AG08395 (cell line): ENCODE measurements around the gene PITRM1.
A peak's percentile ranks its signal among the peaks of the same experiment; 100 is the strongest.
"Not testable (repeated sequence)": the region's sequence is repeated elsewhere in the genome, so short reads cannot be mapped to it uniquely, and the experiment has no call there.

ENCODE experiments used
- DNase-seq: peaks from one replicate; pipeline ENCODE4 v3.0.0; 2012; ENCODE audit warnings: mixed read lengths, low spot score

PITRM1 gene

DNA sequence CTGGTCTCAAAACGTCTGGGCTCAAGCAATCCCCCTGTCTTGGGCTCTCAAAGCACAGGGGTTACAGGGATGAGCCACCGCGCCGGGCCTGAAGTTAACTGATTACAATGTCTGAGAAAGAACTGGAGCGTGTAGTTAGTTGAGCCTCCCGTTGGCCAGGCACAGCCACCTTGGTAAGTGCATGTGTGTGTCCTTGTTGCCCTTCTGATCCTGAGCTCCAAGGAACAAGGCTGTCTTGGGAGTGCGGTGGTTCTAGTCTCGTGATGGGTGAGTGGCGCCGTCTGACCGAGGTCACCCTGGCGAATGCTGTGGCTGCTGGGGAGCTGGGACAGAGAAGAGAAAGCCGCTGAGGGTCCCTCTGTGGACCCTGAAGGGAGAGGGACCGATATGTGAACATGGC is 50.5 kb downstream of the PITRM1 start:
- no peak for DNase-seq

DNA sequence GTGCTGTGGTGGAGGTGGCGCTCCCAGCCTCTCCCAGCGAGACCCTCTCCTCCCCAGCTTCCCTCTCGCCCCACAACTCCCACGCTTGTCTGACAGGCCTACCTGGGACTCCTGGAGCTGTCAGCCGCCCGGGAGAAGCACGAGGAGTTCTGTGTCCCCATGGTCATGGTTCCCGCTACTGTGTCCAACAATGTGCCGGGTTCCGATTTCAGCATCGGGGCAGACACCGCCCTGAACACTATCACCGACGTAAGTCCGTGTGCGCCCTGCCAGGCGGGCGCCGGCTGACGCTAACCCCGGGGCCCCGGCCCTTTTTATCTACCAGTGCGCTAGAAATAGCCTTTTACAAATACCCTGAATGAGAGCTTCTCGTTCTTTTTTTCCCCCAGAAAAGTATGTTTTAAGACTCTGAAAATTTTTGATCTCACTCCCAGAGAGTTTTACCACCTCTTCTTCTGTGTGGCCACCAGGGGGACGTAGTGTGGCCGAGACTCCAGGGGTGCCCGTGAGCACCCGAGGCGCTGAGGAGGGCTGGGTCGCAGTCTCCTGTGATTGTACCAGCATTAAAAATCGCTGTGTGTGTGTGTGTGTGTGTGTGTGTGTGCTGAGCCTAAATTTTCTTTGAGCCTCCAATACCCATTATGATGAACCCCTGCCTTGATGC is 52.7 kb downstream of the PITRM1 start:
- DNase-seq, result peak; percentile 57

DNA sequence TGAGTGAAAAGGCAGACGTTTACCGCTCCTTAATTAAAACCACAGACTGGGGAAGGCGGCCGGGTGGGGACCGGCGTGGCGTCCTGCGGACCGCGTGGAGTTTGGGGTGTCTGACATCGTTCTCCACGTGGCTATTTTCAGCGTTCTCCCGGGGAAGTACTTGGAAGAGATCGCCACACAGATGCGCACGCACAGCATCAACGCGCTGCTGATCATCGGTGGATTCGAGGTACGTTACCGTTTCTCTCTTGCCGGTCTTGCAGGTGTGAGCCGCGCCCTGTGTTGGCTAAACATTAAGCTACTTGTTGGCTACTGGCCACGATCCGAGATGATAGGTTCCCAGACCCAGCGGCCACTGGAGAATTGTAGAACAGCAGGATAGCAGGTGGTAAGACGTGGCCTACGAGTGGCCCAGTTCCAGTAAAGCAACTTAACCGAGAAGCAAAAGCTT is 53.9 kb downstream of the PITRM1 start:
- DNase-seq, result no peak

DNA sequence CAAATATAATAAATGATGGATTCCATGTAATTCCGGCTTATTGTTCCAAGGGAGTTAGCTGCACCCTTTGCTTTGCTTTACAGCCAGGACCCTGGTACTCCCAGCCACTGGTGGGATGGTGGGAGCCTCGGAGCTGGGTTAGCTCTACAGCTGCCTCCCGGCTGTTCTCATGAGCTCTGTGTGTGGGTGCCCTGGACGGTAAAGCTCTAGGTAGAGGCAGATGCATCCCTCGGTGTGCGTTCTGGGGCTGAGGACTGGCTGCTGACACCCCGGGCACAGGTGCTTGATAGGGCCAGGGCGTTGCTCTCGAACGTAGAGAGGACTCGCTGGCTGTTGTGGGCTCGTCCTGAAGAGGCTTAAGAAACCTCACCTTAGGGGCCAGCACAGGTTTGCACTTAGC is 55.1 kb downstream of the PITRM1 start:
- DNase-seq, result no peak

DNA sequence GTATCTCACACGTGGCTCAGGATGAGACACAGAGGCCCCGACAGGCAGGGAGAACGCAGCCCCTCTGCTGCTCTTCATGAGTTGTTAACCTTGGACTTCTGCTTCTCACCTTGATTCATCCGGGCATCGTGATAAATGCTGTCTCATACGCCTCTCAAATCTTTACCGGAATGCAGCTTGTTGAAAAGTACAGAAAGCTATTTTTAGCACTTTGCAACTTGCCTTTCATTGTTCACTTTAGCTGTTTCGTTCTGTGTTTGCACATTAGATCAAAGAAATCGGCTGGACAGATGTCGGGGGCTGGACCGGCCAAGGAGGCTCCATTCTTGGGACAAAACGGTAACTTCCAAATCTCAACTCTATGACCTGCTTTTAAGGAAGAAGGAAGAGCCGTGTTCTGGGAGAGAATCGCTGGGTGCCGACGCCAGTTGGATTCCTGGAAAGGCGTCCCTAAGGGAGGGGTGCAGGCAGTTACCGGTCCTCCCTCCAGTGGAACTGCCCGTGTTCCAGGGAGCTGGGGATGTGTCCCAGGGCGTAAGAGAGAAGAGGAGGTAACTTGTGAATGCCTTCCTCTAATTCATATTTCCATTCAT is 56.0 kb downstream of the PITRM1 start:
- DNase-seq, result no peak

DNA sequence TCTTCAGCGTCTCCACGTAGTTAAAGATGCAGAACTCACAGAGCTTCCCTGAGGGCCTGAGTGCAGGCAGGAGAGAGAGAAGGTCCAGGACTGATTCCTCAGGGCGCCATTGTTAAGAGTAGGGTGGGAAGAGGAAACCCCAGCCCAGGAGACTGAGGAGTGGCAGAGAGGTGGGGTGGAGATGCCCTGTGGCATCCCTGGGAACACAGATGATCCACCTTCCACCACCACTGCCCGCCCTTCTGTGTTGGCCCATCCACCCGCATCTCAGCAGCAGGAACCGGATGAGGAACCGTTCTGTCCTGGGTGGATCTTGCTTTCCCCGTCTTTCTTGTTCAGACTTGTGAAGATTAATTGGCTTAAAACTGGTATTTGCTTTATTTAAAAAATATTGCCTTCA is 56.9 kb downstream of the PITRM1 start:
- DNase-seq, result no peak

DNA sequence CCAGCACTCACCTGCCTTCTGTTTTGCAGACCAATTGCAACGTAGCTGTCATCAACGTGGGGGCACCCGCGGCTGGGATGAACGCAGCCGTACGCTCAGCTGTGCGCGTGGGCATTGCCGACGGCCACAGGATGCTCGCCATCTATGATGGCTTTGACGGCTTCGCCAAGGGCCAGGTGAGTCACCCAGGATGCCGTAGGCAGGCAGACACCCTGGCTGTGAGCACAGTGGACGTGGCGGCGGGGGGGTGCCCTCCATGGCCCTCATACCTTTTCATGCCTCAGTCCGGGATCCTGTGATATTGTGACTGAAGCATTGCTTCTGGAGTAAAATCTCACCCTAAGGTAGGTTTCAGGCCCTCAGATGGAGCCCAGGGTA is 59.2 kb downstream of the PITRM1 start:
- DNase-seq, result no peak

DNA sequence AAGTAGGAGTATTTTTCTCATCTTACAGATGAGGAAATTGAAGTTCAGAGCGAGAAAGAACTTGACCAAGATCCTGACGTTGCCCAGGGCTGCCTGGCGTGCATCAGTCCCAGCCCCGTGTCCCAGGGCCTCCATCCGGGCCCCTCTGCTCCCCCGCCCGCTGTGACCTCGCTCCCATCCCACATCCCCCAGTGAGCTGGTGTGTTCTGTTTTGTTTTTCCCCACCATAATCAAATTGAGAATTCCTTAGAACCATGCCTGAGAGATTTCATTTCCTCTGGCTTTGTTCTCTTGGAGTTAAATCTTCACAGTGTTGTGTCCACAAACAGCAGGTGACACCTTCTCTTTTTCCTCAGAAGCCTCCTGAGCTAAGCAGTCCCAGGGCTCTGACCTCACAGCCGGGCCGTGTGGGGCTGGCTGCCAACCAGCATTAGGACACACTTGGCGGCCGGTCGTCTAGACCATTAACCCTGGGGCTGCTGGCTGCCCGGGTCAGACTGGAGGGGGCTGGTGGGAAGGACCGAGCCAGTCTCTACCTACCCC is 60.9 kb downstream of the PITRM1 start:
- DNase-seq, result peak; percentile 25

DNA sequence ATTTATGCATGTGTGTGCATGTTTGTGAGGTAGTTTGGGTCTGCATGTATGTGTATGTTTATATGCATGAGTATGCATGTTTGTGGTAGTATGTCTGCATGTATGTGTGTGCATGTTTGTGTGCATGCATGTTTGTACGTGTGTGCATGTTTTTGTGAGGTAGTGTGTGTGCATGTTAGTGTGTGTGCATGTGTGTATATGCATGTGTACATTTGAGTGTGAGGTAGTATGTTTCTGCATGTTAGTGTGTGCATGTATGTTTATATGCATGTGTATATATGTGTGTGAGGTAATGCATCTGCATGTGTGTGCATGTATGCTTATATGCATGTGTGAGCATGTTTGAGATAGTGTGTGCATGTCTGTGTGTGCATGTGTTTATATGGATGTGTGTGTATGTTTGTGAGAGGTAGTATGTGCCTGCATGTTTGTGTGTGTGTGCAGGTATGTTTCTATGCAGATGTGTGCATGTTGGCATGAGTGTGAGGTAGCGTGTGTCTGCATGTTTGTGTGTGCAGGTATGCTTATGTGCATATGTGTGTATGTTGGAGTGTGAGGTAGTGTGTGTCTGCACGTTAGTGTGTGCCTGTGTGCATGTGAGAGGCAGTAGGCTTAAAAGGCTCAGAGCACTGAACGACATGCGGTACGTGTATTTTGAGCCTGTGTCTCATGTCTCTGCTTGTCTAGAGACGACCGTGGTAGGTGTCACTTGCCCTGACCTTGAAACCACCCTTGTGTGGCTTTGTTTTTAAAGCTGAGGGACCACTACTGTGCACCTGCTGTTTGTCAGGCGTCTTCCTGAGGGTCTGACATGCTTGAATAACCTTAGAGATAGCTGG is 61.6 kb downstream of the PITRM1 start:
- DNase-seq, result no peak

DNA sequence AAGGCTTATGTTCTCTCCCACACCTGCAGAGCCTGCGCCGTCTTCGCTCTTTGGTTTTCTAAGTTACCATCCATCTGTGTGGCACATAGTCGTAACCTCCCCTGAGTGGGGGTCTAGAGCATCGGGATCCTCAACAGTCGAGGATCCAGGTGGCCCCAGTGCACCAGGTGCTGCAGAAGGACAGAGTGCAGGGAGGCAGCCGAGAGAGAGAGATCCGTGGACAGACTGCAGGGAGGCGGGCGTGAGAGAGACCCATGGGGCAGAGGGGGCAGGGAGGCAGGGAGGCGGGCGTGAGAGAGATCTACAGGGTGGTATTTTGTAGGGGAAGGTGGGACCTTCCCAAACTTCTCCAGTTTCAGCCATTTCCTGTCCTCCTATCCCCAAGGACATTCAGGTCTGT is 62.9 kb downstream of the PITRM1 start:
- no peak for DNase-seq

DNA sequence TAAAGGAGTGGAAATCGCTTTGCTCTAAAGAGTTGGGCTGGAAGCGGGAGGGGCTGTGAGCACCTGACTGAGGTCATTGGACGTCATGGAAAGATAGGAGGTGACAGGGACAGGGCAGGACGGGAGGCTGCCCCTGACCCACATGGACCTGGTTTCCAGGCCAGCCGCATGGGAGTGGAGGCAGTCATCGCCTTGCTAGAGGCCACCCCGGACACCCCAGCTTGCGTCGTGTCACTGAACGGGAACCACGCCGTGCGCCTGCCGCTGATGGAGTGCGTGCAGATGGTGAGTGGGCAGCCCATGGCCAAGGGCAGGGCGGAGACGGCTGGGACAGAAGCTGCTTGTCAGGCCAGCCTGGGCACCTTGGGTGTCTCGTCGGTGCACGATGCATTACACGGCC is 63.4 kb downstream of the PITRM1 start:
- no peak for DNase-seq

DNA sequence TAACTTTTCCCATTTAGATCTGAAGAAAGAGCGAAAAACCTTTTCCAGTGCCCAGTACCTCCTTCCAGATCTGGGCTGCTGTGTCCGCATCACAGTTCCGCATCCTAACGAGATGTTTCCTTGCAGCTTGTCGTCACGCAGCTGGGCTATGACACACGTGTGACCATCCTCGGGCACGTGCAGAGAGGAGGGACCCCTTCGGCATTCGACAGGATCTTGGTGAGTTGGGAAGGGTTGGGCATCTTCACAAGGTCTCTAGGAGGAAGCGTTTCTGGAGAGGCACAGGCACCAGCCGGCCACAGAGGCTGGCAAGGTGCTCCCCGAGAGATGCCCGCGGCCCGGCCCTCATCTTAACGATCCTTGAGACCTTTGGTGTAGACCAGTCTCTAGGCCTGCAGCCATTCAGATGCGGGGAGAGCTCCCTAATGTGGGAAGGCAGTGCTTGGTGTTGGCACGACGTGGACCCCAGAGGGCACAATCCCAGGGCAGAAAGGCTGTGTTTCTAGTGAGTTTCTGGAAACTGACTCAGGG is 63.9 kb downstream of the PITRM1 start:
- no peak for DNase-seq

DNA sequence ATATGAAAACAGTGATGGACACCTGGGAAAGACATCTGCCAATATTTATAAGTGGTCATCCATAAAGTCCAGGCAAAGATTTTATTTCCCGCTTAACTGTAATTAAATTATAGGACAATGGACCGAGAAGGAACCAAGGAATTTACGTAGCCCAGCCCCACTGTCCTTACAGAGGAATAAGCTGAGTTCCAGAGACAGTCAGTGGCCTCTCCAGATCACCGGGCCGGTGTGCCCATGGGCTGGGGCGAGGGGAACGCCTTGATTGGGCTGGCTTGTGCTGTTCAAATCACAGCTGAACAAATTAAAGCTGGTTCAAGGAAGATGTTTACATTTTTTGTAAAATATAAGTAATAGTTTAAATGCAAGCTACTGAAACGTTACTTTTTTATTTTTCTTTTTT is 64.5 kb downstream of the PITRM1 start:
- no peak for DNase-seq

DNA sequence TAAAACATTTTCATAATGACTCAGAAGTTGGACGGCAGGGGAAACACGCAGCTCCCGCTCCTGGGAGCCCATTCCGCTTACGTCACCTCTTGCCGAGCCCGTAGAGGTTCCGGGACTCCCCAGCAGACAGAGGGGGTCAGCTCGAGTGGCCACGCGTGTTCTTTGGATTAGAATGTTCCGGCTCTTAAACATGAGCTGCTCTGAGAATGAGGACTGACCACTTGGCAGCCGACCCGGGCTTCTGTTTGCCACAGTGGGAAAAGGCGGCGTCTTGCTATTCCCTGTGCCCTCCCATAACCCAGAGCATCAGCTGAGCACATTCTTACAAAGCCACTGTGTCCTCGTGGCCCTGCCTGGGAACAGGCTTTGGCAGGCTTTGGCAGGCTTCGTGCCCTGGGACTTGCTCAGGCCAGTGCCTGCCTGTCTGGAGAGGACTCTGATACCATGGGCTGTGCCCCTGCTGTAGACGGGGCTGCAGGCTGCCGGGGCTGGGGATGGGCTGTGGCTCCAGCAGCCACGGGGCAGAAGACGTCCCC is 65.1 kb downstream of the PITRM1 start:
- DNase-seq, result peak; percentile 48

DNA sequence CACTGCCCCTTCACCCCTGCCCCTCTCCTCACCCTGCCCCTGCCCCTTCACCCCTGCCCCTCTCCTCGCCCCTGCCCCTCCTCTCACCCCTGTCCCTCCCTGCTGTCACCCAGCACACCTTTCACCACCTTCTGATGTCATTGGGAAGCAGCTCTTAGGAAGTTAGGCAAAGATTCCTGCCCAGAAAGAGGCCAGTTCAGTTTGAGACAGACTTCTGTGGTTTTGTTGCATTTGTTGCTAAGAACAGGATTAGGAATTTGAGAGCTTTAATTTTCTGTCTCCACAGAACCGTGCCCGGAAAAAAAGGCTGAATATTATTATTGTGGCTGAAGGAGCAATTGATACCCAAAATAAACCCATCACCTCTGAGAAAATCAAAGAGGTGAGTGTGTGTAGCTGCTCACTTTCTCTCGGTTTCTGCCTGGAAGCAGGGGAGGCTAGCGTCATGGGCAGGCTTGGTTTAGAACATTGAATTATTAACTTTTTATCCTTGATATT is 65.6 kb downstream of the PITRM1 start:
- DNase-seq, result no peak

DNA sequence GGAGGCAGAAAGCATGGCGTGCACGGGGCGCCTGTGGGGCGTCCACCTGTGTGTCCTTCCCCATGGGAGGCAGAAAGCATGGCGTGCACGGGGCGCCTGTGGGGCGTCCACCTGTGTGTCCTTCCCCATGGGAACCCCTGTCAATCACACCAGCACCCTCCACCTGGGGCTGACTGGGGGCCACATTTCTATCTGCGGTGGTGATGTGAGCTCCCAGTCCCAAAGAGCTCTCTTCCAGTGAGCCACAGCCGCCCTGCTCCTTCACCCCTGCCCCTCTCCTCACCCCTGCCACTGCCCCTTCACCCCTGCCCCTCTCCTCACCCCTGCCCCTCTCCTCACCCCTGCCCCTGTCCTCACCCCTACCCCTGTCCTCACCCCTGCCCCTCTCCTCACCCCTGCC is 66.3 kb downstream of the PITRM1 start:
- DNase-seq, result not testable (repeated sequence)

DNA sequence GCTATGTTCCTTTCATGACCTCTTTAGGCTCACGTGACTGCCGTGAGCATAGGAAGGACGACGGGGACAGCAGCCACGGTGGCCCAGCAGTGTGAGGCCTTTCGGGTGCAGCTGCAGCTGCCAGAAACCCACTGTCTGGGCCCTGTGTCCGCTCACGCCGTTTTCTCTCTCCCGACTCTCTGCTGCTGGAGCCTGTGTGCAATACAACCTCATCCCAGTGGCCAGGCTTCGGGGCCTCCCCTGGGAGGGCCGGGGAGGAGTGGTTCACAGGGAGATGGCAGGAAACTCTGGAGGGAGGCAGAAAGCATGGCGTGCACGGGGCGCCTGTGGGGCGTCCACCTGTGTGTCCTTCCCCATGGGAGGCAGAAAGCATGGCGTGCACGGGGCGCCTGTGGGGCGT is 66.7 kb downstream of the PITRM1 start:
- no peak for DNase-seq

DNA sequence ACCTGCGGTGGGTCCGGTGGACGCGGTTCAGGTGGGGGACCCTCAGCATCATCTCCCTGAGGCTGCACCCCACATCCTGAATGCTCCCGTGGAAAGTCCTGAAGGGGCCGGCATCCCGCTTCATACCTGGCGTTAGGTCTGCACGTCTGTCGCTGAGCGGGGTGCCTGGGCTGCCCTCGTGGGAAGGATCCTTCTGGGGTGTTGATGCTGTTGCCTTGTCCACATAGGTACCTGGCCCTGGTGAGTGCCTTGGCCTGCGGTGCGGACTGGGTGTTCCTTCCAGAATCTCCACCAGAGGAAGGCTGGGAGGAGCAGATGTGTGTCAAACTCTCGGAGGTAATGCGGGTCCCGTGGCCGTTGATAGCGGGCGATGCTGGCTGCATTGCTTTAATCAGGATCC is 67.4 kb downstream of the PITRM1 start:
- DNase-seq, result no peak

DNA sequence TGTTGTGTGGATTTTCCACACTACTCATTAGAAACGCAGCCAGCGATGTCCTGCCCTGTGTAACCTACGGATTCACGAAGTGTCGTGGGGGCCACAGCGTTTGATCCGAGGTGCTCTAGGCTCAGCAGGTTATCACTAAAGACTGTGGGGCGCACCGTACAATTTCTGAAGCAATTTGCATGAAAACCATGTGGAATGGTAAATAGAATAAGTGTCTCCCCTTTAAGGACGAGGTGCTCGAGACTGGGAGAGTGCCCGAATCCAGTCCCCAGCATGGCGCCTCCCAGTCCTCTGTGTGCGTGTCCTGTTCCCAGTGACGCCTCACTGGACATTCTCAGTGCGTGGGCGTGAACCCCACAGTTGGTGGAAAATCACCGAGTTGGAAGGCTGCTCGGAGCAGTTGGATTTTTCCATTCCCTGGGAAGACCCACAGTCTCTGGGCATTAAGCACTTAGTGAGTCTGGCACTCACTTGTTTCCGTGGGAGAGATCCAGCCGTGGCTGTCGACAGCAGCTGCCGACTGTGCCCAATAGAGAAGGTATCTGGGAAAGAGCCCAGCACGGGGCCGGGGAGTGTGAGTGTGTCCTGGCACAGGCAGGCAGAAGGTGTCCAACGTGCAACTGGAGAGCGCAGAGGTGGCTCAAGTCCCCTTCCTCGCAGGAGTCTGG is 68.2 kb downstream of the PITRM1 start:
- no peak for DNase-seq

DNA sequence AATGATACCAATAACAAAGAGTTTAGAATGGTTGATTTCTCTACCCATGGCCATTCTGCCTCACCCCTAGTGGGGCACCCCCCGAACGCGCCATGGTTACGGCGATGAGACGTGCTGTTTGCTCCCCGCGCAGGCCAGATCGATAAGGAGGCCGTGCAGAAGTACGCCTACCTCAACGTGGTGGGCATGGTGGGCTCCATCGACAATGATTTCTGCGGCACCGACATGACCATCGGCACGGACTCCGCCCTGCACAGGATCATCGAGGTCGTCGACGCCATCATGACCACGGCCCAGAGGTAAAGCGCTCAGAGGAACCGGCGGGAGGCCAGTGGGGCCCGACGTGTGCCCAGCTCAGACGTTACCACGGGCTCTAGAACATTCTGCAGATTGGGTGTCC is 68.9 kb downstream of the PITRM1 start:
- DNase-seq, result no peak

DNA sequence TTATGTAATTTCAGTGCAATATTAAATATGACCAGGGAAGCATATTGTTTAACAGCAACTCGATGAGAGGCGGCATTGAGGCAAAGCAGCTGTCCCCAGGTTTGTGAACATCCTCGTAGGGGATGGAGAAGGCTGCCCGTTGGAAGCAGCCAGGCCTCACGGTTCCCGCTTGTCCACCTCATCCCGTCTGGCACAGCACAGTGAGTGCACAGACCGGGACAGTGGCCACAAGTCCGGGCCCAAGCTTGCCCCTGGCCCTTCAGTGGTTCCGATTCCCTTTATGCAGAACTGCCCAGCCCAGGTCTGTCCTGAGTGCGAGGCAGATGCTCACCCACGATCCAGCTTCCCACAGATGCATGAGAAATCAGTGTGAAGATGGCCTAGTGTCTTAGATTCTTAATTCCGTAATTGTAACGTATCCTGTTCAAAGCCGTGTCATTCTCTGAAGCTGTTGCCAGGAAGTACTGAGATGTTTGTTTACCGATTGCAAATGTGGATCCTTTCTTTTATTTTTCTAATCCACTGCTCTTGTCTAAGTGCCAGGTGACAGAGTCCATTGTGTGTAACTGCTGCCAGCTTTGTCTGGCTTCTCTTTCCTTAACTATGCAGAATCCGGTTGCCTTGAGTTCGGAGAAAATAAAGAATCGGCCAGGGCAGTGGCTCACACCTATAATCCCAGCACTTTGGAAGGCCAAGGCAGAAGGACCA is 69.7 kb downstream of the PITRM1 start:
- peak; percentile 33 for DNase-seq
